Progenitor cell of endocrine pancreas (in vitro differentiated cells): ENCODE data around the gene WSCD1. TPM values are rescaled to one million over a fixed set of nuclear protein-coding genes. Genes with fewer than 3 reads are reported as not detected.

Source experiments
- DNase-seq: peaks from one replicate; pipeline ENCODE4 v3.0.0; 2021; ENCODE audit warnings: low spot score; ENCODE audit not compliant: unreplicated experiment
- H3K27ac Mint-ChIP-seq: 2 replicates; pipeline ENCODE4 v1.8.0; 2021; ENCODE audit warnings: mild to moderate bottlenecking, moderate library complexity, mixed read lengths
- H3K27me3 Mint-ChIP-seq: 2 replicates; pipeline ENCODE4 v1.8.0; 2021; ENCODE audit warnings: mixed read lengths
- H3K36me3 Mint-ChIP-seq: 2 replicates; pipeline ENCODE4 v1.8.0; 2022; ENCODE audit warnings: mixed read lengths; ENCODE audit not compliant: insufficient read depth
- H3K4me1 Mint-ChIP-seq: 2 replicates; pipeline ENCODE4 v1.8.0; 2021; ENCODE audit warnings: low read depth, mixed read lengths
- H3K4me3 Mint-ChIP-seq: 2 replicates; pipeline ENCODE4 v1.8.0; 2021; ENCODE audit warnings: low read depth, mild to moderate bottlenecking, moderate library complexity, mixed read lengths
- H3K9me3 Mint-ChIP-seq: 2 replicates; pipeline ENCODE4 v1.8.0; 2021; ENCODE audit warnings: low read depth, mixed read lengths
- total RNA-seq: library from RNA; stranded (reverse); gene quantifications from 2 replicates; pipeline ENCODE4 v1.2.1, GENCODE V29; 2021
- TF ChIP-seq, protein P1 (sequence below): fragments of 200-600 bp; sonication (generic); IDR thresholded peaks from one replicate; pipeline ENCODE4 v1.5.0; 2021; ENCODE audit warnings: antibody characterized with exemption, mild to moderate bottlenecking; ENCODE audit not compliant: unreplicated experiment

WSCD1 gene
- total RNA-seq, 1 donor from 2014 or later: 10.3 TPM

DNA sequence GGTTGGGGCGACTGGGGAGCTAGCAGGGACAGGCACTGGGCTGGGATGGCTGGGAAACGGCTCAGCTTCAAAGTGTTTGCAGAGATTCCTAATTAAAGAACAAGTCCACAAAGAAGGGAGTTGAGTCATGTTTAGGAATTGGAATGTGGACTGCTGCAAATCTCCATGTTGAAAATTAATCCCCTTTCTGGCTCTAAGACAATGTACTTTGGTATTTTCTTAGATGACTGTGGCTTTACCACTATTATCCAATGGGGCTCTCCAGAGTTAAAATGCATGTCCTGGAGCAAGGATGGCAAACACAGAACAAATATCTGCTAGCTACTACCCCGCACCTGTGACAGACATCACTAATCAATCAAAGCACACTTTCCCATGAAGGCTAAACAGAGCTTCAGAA, 22.2 kb upstream of the WSCD1 start:
- H3K9me3 Mint-ChIP-seq: no peaks in the 10 kb centered on the region

DNA sequence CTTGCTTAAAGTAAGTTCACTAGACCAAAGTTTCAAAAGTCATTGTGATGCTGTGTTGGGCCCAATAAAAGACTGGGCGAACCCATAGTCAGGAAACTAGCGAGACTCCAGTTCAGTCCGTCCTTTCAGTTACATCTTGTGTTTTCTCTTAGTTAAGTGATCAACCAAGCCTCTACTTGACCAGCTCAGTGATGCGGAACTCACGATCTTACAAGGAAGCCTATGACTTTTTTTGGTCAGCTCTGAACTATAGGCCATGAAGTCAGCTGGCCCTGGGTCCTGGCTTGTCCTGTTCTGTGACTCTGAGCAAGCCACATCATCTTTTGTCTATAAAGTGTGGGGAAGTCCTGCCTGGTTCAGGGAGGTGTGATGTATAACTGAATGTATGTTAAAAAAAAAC, 21.7 kb upstream of the WSCD1 start:
- Mint-ChIP-seq H3K27me3 (peaks cover 10% of the 10 kb centered on the region), H3K4me1 (peaks cover 8% of the 10 kb centered on the region), H3K27ac (no peak overlapping the region), H3K9me3 (no peaks in the 10 kb centered on the region), H3K4me3 (no peak overlapping the region), H3K36me3 (no peaks in the 10 kb centered on the region)
- DNase-seq: no peak
- TF ChIP-seq, protein P1, sequence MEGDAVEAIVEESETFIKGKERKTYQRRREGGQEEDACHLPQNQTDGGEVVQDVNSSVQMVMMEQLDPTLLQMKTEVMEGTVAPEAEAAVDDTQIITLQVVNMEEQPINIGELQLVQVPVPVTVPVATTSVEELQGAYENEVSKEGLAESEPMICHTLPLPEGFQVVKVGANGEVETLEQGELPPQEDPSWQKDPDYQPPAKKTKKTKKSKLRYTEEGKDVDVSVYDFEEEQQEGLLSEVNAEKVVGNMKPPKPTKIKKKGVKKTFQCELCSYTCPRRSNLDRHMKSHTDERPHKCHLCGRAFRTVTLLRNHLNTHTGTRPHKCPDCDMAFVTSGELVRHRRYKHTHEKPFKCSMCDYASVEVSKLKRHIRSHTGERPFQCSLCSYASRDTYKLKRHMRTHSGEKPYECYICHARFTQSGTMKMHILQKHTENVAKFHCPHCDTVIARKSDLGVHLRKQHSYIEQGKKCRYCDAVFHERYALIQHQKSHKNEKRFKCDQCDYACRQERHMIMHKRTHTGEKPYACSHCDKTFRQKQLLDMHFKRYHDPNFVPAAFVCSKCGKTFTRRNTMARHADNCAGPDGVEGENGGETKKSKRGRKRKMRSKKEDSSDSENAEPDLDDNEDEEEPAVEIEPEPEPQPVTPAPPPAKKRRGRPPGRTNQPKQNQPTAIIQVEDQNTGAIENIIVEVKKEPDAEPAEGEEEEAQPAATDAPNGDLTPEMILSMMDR: no peak

More for the DNA sequence above, 22.2 kb upstream of the WSCD1 start:
- TF ChIP-seq, protein P1: no peak
- H3K4me3 Mint-ChIP-seq: no peak overlapping the region
- no peak overlapping the region for H3K27ac Mint-ChIP-seq
- no peaks in the 10 kb centered on the region for H3K36me3 Mint-ChIP-seq
- H3K27me3 Mint-ChIP-seq: peaks cover 15% of the 10 kb centered on the region
- DNase-seq: no peak
- H3K4me1 Mint-ChIP-seq: peaks cover 4% of the 10 kb centered on the region

- Mint-ChIP-seq H3K4me1 (peaks cover 15% of the 10 kb centered on the region), H3K4me3 (peak overlapping the region; percentile 2), H3K27me3 (peaks cover 30% of the 10 kb centered on the region), H3K27ac (no peak overlapping the region), H3K9me3 (no peaks in the 10 kb centered on the region), H3K36me3 (no peaks in the 10 kb centered on the region)
- DNase-seq: no peak
- TF ChIP-seq, protein P1: no peak
Measured at GRCh38 chr17:6052926-6053325, 17.3 kb upstream of the WSCD1 start.

GRCh38 chr17:6054372-6054771, 15.8 kb upstream of the WSCD1 start:
- no peak overlapping the region for H3K27ac Mint-ChIP-seq
- peaks cover 15% of the 10 kb centered on the region for H3K4me1 Mint-ChIP-seq
- H3K36me3 Mint-ChIP-seq: no peaks in the 10 kb centered on the region
- no peak overlapping the region for H3K4me3 Mint-ChIP-seq
- H3K27me3 Mint-ChIP-seq: peaks cover 35% of the 10 kb centered on the region
- no peaks in the 10 kb centered on the region for H3K9me3 Mint-ChIP-seq
- TF ChIP-seq, protein P1: no peak
- no peak for DNase-seq

GRCh38 chr17:6056104-6056503, 14.1 kb upstream of the WSCD1 start:
- DNase-seq: no peak
- TF ChIP-seq, protein P1: no peak
- peaks cover 45% of the 10 kb centered on the region for H3K27me3 Mint-ChIP-seq
- no peak overlapping the region for H3K4me3 Mint-ChIP-seq
- no peaks in the 10 kb centered on the region for H3K9me3 Mint-ChIP-seq
- no peaks in the 10 kb centered on the region for H3K36me3 Mint-ChIP-seq
- H3K4me1 Mint-ChIP-seq: peaks cover 15% of the 10 kb centered on the region
- H3K27ac Mint-ChIP-seq: no peak overlapping the region
